ENCODE measurements around the gene TNFRSF19. TPM values are rescaled to one million over a fixed set of nuclear protein-coding genes. Genes with fewer than 3 reads are reported as not detected.

The TNFRSF19 gene
- total and polyA plus RNA-seq, 10 of the 15 experiments (the other 5 are each of a cell fraction or from before 2014, with no cell fraction given), result 16.4 to 46.2 (median 35.4) TPM

GRCh38 chr13:23629566-23630272 is 59.5 kb downstream of the TNFRSF19 start:
- CTCF ChIA-PET, result interaction anchor here (0.5 kb wide), 1 partner anchor 109 kb away, joined by 3 read pairs; no protein-coding TSS in a partner anchor
- H4K20me1 ChIP-seq (ENCODE audit: control insufficient read depth, insufficient read depth), result 0 out of 2 replicates have a peak, but pooled peaks cover 3% of the 10 kb centered on the region
- no peak overlapping the region for H3K9ac ChIP-seq (ENCODE audit: control insufficient read depth, insufficient read depth, low read length)
- intact Hi-C loops (cut with micrococcal nuclease; ENCODE audit: unreplicated experiment), result no loop called here
- TF ChIP-seq POLR2AphosphoS5 (IDR thresholded peaks at IDR 0.05; ENCODE audit: low read length), result no peak
- TF ChIP-seq MYC (IDR thresholded peaks at IDR 0.05; ENCODE audit: insufficient read depth, insufficient read length, insufficient replicate concordance, low read length, severe bottlenecking), result no peak
- no peak for TF ChIP-seq BCL11A (IDR thresholded peaks at IDR 0.05; ENCODE audit: low read depth, low read length)
- no peak for TF ChIP-seq STAT1 (conservative IDR thresholded peaks at IDR 0.05)
- no peak for TF ChIP-seq BACH1 (IDR thresholded peaks at IDR 0.05; ENCODE audit: borderline replicate concordance)
- TF ChIP-seq, protein P1, sequence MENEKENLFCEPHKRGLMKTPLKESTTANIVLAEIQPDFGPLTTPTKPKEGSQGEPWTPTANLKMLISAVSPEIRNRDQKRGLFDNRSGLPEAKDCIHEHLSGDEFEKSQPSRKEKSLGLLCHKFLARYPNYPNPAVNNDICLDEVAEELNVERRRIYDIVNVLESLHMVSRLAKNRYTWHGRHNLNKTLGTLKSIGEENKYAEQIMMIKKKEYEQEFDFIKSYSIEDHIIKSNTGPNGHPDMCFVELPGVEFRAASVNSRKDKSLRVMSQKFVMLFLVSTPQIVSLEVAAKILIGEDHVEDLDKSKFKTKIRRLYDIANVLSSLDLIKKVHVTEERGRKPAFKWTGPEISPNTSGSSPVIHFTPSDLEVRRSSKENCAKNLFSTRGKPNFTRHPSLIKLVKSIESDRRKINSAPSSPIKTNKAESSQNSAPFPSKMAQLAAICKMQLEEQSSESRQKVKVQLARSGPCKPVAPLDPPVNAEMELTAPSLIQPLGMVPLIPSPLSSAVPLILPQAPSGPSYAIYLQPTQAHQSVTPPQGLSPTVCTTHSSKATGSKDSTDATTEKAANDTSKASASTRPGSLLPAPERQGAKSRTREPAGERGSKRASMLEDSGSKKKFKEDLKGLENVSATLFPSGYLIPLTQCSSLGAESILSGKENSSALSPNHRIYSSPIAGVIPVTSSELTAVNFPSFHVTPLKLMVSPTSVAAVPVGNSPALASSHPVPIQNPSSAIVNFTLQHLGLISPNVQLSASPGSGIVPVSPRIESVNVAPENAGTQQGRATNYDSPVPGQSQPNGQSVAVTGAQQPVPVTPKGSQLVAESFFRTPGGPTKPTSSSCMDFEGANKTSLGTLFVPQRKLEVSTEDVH (IDR thresholded peaks at IDR 0.05; ENCODE audit: low read depth, partially characterized antibody), result no peak
- TF ChIP-seq, protein P2, sequence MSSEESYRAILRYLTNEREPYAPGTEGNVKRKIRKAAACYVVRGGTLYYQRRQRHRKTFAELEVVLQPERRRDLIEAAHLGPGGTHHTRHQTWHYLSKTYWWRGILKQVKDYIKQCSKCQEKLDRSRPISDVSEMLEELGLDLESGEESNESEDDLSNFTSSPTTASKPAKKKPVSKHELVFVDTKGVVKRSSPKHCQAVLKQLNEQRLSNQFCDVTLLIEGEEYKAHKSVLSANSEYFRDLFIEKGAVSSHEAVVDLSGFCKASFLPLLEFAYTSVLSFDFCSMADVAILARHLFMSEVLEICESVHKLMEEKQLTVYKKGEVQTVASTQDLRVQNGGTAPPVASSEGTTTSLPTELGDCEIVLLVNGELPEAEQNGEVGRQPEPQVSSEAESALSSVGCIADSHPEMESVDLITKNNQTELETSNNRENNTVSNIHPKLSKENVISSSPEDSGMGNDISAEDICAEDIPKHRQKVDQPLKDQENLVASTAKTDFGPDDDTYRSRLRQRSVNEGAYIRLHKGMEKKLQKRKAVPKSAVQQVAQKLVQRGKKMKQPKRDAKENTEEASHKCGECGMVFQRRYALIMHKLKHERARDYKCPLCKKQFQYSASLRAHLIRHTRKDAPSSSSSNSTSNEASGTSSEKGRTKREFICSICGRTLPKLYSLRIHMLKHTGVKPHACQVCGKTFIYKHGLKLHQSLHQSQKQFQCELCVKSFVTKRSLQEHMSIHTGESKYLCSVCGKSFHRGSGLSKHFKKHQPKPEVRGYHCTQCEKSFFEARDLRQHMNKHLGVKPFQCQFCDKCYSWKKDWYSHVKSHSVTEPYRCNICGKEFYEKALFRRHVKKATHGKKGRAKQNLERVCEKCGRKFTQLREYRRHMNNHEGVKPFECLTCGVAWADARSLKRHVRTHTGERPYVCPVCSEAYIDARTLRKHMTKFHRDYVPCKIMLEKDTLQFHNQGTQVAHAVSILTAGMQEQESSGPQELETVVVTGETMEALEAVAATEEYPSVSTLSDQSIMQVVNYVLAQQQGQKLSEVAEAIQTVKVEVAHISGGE (CRISPR knock-in tag; IDR thresholded peaks at IDR 0.05), result no peak
- TF ChIP-seq POLR2AphosphoS2 (IDR thresholded peaks at IDR 0.05; ENCODE audit: low read depth, low read length), result no peak
- TF ChIP-seq GABPA (IDR thresholded peaks at IDR 0.05; ENCODE audit: low read depth), result no peak
- no peak for ATAC-seq
- no peaks in the 10 kb centered on the region; a peak in 1 of 4 replicates for H3K27me3 ChIP-seq (replicated peaks in 1 of 2; ENCODE audit: control insufficient read depth in 2 of 2, insufficient read depth in 2 of 2, low read length in 1 of 2)
- H3K36me3 ChIP-seq (ENCODE audit: control insufficient read depth in 2 of 2, insufficient read depth in 2 of 2, low read length in 1 of 2), result peaks cover 0 to 12% of the 10 kb centered on the region in 2 experiments; a peak in 2 of 4 replicates
- H3K4me3 ChIP-seq, result no peak overlapping the region
- SMC1A ChIA-PET (ENCODE audit: uncharacterized antibody, unreplicated experiment), result interaction anchor here (1.3 kb wide), 1 partner anchor 23 kb away, joined by 3 read pairs; no protein-coding TSS in a partner anchor
- in situ Hi-C loops (cut with MboI), result no loop called here
- no peak for FAIRE-seq
- H3K4me1 ChIP-seq (ENCODE audit: control insufficient read depth, insufficient read depth, low read length), result no peaks in the 10 kb centered on the region
- H2AFZ ChIP-seq (ENCODE audit: control insufficient read depth, low read depth, low read length), result no peak overlapping the region
- H3K9me3 ChIP-seq (replicated peaks; ENCODE audit: control insufficient read depth, insufficient read depth, low read length), result no peaks in the 10 kb centered on the region; the same call in 2 of the 3 replicates
- H3K79me2 ChIP-seq (ENCODE audit: control insufficient read depth, insufficient read depth, low read length), result no peaks in the 10 kb centered on the region; the same call in 1 of the 2 replicates
- DNase-seq (ENCODE audit: low read depth, low spot score), result no peak
- POLR2A ChIA-PET, result interaction anchor here (0.6 to 1.0 kb wide), 3 partner anchors 18 to 27 kb away, joined by 3 read pairs; no protein-coding TSS in a partner anchor
- no peak overlapping the region for H3K27ac ChIP-seq (ENCODE audit: control insufficient read depth, insufficient read depth)
- RAD21 ChIA-PET (ENCODE audit: unreplicated experiment), result no interaction called here
- 30% methylated on average over 6 of the region's 6 CpGs for WGBS (ENCODE audit: insufficient coverage, insufficient replicate concordance, low lambda C conversion rate, missing lambda C conversion rate)
- BruUV-seq (replicated peaks), result no TSS peak
- no peak overlapping the region for H3K4me2 ChIP-seq (ENCODE audit: control insufficient read depth, insufficient read depth)

Measured in GM12878 (cell line).